Inferior parietal cortex (tissue), 1 donor: ENCODE measurements around the gene ARL5B.

Experiments
- DNase-seq: peaks from one replicate; pipeline ENCODE4 v3.0.0-alpha.2; 2016; ENCODE audit errors: extremely low spot score

Gene ARL5B

DNA sequence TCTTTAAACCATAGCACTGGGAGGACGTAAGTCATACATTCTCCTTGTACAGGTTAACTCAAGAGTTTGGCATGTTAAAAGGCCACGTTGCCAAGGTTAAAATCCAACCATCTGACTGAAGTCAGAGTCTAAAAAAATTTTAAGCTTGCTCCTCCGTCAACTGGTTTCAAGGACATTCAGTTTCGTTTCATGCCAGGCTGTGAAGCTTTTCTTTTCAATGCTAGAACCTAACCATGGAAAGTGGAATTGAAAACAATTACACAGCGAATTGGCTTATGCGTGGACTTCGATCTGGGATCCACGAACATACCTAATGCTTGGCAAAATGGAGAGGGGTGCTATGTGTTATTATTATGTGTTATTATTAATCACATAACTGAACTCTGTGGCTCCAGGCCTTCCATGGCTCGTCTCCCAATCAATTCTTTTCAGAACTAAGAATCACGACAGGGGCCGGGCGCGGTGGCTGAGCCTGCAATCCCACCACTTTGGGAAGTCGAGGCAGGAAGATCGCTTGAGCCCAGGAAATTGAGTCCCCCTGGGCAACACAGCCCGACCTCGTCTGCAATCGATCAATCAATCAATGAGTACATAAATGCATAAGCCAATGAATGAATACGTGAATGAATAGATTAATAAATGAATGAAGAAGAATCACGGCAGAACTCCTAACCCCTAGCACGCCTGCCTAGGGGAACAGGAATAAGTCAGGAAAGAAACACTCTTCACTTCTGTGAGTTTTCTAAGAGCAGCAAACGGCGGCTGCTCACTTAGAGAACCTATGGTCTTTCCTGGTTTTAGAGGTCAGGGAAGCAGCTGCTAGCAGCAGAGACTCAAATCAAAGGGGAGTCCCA is 733 bp upstream of the ARL5B start:
- peak; percentile 37 for DNase-seq

DNA sequence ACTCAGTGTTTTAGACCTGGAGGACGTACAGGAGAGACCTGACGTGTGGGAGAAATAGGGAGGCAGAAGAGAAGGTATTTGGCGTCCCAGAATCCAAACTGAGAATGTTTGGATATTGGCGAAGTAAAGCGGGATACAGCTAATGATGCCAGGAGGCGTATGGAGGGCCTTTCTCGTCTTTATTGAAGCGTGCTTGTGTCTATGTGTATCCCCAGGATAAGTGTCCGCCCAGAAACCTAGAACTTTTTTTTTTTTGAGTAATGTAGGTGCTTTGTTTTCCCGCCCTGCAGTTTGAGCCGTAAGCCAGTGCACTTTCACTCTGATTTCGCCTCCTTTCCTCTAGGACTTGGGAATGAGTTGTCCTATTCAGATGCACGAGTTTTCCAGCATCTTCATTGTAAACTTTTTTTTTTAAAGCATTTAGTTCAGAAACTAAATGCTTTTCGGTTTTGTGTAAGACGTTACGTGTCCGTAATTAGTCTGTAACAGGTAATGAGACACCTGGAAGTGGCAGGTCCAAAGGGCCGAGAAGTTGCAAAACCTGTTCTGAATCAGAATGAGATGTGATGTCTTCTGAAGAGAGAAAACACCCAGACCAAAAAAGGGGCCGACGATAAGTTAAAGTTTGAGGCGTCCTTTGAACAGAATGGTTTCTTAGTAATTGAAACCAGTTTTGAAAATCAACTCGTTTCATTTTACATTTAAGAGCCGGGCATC is 746 bp downstream of the ARL5B start:
- peak; percentile 27 for DNase-seq

DNA sequence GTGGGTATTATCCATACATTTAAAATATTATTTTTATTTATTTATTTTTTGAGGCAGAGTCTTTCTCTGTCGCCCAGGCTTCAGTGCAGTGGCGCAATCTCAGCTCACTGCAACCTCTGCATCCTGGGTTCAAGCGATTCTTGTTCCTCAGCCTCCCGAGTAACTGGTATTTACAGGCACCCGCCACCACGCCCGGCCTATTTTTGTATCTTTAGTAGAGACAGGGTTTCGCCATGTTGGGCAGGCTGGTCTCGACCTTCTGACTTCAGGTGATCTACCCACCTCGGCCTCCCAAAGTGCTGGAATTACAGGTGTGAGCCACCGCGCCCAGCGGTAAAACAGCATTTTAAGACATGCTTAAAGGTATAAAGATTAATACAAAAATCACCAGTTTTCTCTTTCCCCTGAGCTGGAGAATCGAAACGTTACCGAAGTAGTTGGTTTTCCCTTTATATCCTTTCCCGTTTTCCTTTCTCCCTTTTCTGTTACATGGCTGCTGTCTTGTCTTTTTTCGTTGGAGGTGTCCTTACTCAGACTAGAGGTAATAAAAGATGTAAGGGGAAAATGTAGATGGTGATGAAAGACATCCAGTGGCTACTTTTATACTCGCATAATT is 1.7 kb downstream of the ARL5B start:
- no peak for DNase-seq

DNA sequence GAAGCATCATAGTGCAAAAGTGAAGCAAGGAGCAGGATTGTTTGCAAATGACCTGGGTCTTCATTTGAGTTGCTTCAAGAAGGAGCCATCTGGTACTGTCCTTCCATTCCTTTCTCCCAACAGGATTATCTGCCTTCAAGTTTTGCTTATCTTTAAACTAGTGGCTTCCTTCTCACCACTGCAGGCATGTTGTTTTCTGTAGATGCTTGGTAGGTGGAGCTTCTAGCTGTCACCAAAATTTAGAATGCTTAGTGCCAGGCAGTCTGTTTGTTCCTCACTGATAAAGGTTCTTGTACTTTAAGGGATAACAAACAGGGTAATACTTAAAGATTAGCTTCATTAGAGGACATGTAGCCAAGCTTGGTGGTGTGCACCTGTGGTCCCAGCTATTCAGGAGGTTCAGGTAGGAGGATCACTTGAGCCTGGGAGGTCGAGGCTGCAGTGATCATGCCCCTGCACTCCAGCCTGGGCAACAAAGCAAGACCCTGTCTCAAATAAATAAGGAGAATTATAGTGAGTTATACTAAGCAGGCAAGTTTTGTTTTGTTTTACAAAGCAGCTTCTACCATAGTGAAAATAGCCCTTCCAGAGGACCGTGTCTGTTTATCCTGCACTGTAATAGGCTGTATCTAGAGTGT is 5.7 kb downstream of the ARL5B start:
- no peak for DNase-seq

DNA sequence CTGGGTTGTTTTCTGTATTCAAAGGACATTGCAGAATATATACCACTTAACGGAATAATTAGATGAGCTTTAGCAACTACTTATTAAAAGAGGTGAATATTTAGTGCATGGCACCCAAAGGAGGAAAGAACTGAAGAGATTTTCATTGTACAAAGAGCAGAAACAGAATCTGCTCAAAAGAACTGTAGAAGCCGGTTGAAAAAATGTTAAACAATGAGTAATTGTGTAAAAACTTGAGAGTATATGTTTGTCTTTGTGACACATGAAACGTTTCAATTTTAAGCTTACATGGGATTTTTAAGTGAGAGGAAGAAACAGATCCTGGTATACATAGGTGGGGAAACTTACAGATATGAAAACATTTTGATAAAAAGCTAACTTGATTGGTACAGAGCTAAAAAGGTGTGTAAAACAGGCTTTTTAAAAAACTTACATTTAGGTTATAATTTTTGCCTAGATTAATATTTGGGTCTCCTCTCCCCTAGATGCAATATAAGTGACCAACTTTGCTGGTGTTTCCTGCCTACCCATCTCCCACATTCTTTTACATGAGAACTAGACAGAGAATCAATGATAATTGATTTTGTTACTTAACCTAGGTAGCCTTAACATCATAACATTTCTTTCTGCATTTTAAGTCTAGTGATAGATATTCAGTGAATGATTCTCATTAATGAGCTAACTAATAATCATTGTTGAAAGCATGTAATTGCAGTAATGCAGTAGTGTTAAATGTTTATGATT is 6.8 kb downstream of the ARL5B start:
- no peak for DNase-seq

DNA sequence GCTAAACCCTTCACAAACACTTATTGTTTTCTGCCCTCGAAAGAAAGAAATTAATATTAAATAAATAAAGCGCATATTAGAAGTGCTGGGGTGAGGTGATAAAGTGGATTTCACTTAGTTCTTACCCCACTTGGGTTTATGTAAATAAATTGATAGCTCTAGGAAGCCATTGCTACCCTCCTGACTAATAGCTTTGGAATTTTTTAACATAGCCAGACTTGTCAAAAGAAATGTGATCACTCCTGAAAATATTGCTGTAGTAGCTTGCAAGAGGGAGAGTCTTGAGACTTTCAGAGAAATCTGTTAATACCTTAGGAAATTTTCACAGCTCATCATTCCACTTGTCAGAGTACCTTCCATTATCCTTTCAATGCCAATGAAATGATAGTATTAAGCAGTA is 7.6 kb downstream of the ARL5B start:
- no peak for DNase-seq

DNA sequence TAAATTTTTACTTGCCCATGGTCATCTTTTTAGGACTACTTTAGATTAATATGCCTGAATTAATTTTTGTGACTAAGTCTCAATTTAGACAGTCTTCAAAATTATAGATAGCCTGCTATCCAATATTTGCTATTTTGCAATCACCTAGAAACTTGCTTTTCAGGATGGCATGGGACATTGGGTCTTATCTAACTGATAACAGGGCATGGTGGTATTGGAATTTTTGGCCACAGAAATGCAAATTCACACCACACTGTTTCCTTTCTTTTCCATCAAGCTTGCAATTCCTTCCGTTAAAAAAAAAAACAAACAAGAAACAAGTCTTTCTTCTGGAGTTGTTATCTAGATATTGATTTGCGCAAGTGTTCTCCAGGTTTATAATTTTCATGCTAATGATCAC is 8.8 kb downstream of the ARL5B start:
- DNase-seq = no peak

DNA sequence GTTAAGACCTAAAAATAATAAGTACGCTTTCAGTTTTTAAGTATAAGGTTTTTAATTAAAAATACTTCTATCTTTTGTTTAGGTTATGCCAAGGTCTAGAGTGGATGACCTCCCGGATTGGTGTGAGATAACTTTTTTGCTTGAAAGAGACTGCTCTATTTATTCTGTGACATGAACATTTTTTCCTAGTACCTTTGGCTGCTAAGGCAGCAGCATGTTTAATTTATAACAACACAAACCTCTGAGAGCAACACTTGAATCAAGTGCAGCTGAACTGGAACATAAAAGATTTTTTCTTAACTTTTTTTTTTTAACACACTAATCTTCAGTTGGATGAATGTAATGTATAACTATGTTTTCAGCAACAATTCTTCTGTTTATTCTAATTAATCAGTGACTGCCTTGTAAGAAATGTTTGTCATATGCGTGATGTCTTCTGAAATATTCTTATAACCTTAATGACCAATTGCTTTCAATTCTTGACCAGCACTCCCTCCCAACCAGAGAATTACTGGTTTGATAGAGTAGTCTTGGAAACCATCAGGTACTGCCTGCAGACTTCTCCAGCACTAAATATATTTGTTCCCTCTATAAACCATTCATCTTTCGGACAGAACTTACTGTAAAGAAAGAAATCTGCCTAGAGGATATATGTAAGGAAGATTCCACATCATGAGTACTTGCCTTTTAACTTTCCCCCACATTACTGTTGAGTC is 16.0 kb downstream of the ARL5B start:
- no peak for DNase-seq

DNA sequence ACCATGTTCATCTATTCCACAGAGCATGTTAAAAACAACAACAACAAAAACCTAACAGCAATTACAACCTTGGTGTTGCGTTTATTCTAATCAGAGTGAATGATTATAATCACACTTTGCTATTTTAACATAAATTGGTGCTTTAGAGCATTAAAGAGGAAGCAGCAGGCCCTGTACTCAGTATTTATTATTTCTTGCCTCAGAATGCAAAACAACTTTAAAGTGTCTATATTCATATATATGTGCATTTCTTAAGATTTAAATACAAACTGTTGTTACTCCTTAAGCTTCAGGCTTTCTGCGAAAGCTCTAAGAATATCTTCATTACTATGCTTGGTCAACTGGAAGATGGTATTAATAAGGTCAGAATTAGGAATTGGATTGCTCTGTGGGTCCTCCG is 21.5 kb downstream of the ARL5B start:
- no peak for DNase-seq

DNA sequence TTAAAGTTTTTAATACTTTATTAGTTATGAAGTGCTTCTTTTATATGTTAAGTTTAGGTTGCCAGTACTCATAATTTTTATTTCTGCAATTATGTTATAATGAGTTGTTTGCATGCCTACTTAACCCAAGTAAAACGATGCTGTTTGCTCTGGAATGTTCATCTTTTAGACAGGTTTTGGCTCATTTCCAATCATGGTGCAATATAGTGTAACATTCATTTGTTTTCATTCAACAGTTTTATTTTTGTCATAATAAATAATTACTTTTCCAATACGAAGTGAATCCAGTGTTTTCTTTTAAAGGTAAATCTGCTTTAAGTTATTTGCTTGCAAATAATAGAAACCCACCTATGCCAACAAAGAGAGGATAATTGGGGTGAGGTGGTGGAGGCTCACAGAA is 22.1 kb downstream of the ARL5B start:
- DNase-seq = no peak

DNA sequence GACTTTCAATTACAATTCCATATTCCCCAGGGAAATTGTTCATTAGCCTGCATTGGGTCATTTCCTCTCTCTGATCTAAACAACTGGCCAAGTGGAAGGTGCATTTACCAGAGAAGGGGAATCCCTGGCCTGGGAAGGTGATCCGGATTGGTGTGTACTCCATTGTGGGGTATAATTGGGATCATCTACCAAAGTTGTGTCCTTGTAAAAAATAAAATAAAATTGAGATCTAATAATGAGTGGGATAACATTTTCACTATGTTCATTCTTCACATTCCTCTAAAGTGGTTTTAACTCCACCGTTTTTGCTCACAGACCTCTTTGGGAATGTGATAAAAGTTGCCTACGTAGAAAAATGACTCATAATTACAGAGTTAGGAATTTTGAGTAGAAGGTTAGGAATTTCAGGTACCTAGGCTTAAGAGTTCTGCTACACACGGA is 22.8 kb downstream of the ARL5B start:
- DNase-seq = no peak

DNA sequence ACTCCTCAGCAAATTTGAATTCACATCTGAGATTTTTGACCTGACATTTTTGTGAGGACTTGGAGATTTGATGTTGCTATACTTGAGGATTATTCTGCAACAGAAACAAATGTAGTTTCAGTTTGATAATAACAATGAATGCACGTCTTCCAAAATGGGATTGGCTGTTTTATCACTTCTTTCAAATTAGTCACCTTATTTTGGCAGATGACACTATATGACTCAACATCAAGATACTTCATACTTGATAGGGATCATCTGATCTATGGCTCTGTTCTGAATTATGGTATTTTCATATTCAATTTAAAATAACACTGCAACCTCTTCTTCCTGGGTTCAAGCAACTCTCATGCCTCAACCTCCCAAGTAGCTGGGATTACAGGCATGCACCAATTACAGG is 24.2 kb downstream of the ARL5B start:
- no peak for DNase-seq

DNA sequence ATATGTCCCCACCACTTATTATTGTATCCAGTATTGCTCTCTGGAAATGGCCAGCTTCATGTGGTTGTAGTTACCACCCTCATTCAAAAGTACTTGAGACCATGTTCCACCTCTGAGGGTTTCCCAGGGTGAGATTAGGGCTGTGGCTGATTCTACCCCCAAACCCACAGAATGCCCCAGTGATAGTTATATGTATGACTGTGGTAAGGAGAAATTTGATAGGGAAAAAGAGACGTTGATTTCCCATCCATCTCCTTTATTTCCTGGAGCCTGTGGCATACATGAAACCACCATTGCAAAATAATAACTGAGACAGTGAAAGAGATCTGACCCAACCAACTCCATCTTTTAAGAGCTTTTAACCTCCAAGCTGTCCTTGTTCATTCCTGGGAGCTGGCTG is 25.2 kb downstream of the ARL5B start:
- no peak for DNase-seq

DNA sequence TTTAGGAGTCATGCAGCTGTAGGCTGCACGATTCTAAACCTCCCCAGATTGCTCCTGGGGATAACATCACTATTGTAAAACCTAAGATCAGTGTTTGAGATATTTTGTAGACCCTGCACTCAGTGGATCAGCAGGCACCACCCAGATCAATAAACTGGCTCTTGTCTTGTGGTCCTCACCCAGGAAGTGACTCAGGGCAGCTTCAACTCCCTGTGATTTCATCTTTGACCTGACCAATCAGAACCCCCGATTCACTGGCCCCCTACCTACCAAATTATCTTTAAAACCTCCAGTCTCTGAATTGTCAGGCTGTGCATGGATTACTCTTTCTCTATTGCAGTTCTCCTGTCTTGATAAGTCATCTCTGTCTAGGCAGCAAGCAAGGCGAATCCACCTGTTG is 25.7 kb downstream of the ARL5B start:
- no peak for DNase-seq

DNA sequence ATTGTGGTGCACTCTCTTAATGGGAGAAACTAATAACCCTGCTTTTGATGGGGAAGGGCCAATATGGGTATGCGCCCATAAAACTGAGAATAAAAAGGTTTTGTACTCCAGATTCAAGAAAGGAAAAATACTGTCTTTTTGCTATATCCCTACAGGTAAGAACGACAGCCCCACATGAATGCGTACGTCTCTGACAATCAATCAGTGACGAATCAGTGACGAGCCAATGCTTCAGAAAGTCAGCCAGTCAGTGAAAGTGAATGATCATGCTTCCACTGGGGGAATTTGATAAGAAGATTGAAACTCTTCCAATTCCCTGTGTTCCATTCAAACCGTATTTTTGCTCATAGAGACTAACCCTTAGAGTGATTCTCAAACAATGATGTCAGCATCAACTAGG is 26.3 kb downstream of the ARL5B start:
- no peak for DNase-seq

DNA sequence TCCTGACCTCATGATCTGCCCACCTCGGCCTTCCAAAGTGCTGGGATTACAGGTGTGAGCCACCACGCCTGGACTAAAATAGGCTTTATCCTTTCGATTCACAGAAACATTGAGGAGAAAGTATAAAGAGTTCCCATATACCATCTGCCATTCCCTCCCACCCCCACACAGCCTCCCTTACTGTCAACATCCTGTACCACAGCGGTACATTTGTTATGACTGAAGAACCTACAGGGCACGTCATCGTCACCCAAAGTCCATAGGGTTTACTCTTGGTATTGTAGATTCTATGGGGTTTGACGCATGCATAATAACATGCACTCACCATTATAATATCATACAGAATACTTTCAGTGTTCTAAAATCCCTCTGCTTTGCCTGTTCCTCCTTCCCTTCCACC is 28.0 kb downstream of the ARL5B start:
- no peak for DNase-seq

DNA sequence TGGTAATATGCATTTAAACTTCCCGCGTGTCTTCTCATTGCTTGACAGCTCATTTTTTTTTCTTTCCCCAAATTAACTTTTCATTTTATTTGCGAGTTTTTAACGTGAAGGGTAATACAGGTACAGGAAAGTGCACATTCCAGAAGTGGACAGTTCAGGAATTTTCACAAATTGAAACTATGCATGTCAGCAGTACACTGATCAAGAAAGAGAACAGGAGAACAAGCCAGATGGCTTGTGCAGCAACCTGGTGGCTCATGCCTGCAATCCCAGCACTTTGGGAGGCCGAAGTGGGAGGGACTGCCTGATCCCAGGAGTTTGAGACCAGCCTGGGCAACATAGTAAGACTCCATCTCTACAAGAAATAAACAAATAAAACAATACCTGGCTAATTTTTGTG is 28.5 kb downstream of the ARL5B start:
- DNase-seq = no peak

DNA sequence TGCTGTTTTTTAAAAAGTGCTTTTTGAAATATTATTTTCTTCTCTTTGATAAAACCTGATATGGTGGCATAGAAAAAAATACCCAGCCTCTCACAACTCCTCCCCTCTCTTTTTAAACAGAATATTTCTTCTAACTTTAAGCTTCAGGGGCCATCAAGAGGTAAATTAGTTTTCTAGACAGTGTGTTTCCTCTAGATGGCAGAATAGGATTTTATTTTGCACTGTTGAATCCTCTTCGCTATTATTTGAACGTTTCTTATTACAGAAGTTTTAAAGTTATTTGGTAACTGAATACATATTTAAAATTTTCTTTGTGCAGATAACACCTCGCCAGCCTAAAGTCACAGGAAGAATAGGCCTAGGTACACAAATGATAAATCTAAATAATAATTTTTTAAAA is 30.3 kb downstream of the ARL5B start:
- peak; percentile 56 for DNase-seq

DNA sequence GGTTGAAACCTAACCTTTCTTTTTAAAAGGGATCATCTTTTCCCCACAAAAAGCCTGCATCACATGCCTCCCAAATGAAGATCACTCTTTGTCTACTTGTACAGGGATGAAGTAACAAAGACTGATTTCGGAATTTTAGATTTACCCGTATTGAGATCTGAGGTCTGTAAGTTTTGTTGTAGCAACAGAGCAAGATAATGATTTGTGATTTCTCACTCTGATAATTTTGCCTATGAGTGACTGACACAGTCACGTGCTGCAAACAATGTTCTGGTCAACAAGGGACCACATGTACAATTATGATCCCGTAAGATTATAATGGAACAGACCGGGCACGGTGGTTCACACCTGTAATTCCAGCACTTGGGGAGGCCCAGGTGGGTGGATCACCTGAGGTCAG is 31.3 kb downstream of the ARL5B start:
- no peak for DNase-seq

DNA sequence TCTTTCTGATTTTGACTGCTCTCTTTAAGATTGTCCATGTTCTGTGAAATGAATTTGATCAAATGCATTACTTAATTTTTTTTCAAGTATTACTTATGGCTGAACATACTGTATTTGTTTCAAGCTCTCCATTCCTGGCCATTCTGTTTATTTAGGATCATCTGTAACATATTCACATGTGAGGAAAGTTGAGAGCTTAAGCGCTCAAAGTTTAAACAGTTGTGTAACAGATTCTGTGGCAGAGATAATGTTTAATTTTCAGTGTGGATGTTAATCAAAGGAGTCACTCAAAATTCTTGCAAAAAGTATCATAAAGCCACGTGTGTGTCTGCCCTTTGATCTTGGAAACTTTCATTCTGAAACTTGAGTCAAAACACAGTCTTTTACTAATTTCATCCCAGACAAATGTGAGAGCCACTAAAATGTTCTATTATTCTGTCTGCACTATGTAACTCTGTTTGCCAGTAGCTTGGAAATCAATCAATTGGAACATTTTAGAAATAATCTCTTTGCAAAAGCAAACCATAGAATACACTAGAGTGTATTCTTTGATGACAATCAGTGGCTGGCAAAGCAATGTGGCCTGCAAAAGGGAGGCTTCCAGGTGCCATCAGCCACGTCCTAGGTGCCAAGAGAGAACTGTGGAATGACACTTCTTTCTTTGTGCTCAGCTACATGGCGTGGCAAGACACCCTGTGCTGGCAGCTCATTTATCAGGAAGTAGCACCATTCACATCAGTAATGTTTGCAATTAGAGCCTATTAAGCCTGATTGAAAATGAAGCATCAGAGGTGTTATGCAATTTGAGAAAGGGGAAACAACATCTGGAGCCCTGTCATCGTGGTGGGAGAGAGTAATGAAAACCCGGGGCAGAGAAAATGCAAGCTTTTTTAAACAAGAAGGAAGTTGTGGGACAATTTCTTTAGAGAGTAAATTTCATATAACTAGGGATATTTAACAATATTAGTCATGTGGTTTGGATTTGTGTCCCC is 40.9 kb downstream of the ARL5B start:
- no peak for DNase-seq
